GM21381 (cell line): ENCODE results near the gene SAMD11.

Experiments
- ATAC-seq: cut with Tn5 transposase; IDR thresholded peaks from one replicate; pipeline ENCODE4 v1.9.1; 2021; ENCODE audit warnings: mild to moderate bottlenecking, moderate library complexity; ENCODE audit not compliant: unreplicated experiment

The SAMD11 gene

GRCh38 chr1:904310-904950 is 19.3 kb upstream of the SAMD11 start:
- peak; percentile 63 for ATAC-seq

- ATAC-seq, result no peak
Measured at GRCh38 chr1:905071-905749, 18.5 kb upstream of the SAMD11 start.

- ATAC-seq, result no peak
Measured at GRCh38 chr1:905811-906599, 17.7 kb upstream of the SAMD11 start.

GRCh38 chr1:906600-907420 is 16.9 kb upstream of the SAMD11 start:
- no peak for ATAC-seq

GRCh38 chr1:907611-908451 is 15.9 kb upstream of the SAMD11 start:
- no peak for ATAC-seq

- ATAC-seq, result no peak
Measured at GRCh38 chr1:908661-909060, 15.1 kb upstream of the SAMD11 start.

- ATAC-seq, result no peak
Measured at GRCh38 chr1:909861-910310, 13.8 kb upstream of the SAMD11 start.

GRCh38 chr1:910311-910880 is 13.3 kb upstream of the SAMD11 start:
- ATAC-seq, result no peak

- no peak for ATAC-seq
Measured at GRCh38 chr1:910881-911721, 12.6 kb upstream of the SAMD11 start.

GRCh38 chr1:911875-912739 is 11.6 kb upstream of the SAMD11 start:
- no peak for ATAC-seq

GRCh38 chr1:912740-913301 is 10.9 kb upstream of the SAMD11 start:
- no peak for ATAC-seq

GRCh38 chr1:913491-914130 is 10.1 kb upstream of the SAMD11 start:
- no peak for ATAC-seq

GRCh38 chr1:914131-914890 is 9.4 kb upstream of the SAMD11 start:
- no peak for ATAC-seq

- ATAC-seq, result no peak
Measured at GRCh38 chr1:914891-915280, 8.8 kb upstream of the SAMD11 start.

GRCh38 chr1:915295-916172 is 8.2 kb upstream of the SAMD11 start:
- no peak for ATAC-seq
